GM18526 (cell line): ENCODE measurements around the gene EIF2B2.

ENCODE experiments used
- POLR2A ChIP-seq: IDR thresholded peaks from 3 replicates; pipeline ENCODE4 v1.6.1; 2011; ENCODE audit not compliant: insufficient read length; ENCODE audit errors: extremely low read depth

EIF2B2 gene

DNA sequence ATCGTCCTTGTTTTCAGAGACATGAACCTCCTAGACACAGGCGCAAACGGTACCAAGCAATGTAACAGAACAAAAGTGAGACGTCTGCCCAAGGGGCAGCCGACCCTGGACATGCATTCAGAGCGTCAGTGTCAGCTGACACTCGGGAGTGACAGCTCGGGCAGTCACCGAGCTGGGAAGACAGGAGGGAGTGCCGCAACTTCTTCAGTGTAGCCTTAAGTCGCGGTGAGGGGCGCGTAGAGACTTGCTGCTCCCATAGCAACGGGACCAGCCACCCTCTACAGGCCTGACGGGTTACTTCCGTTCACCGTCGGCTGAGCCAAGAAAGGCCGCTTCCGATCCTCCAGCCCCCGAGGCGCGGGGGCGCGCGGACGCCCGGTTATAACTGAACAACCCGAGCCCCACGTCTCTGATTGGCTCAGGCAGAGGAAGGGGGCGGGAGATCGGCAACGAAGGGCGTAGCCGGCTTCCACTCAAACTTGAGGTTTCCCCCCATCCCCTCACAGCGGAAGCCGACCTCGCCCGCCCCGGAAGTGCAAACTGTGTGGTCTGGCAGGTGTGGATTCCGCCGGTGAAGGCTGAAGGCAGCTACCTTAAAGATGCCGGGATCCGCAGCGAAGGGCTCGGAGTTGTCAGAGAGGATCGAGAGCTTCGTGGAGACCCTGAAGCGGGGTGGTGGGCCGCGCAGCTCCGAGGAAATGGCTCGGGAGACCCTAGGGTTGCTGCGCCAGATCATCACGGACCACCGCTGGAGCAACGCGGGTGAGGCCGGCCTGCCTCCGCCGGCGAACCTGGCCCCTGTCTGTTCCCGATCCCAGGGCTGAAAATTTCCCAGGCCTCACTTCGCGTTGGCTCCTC, at the start of gene EIF2B2:
EIF2B2 (plus strand) TSS at position 530 of the 858 bp plus-strand sequence; CDS start at position 600, 70 bp downstream.
- peak; percentile 77 for TF ChIP-seq POLR2A

DNA sequence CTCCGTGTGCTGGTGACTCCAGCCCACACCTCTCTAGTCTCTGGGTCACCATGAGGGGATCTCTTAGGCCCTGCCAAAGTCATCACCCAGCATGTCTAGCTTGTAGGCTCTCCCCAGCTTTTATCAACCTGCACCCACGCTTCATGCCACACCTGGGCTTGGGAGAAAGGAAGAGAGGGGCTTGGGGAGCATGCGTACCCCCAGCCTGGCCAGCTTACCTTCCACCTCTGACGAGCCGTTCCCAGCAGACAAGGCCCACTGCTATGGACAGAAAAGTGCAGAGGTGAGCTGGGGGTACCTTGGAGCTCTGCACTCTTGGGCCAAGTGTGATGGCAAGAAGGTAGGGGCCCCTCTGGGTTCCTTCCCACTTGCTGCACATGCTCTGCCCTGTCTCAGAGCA, 49.0 kb upstream of the EIF2B2 start:
- no peak for TF ChIP-seq POLR2A

DNA sequence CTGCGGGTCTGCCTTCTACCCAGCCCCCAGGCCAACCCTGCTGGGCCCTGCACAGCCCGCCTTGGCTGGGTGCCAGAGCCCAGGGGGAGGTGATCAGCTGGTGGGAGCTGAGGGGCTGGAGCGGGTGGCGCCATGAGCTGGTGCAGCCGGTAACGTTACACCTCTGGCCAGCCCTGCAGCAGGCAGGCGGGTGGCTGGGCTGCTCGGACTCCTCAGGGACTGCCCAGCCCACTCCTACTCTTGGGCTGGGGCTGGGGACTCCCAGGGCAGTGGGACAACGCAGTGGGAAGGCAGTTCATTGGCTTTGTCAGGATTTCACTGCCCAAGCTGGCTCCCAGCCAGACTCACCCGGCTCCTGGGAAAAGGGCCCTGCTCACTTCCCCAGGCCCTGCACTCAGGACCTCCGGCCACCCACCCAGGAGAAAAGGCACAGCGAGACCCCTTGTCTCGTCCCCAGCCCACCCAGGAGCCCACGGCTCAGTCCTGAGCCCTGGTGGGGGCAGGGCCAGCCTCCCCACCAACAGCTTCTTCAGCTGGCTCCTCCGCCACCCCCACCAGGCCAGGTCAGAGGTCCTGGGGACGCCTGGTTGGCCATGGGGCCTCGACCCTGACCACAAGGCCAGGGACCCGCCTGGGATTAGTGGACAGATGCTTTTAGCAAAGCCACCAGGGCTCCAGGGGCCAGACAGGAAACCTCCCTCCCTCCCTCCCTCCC, 48.3 kb upstream of the EIF2B2 start:
- no peak for TF ChIP-seq POLR2A

DNA sequence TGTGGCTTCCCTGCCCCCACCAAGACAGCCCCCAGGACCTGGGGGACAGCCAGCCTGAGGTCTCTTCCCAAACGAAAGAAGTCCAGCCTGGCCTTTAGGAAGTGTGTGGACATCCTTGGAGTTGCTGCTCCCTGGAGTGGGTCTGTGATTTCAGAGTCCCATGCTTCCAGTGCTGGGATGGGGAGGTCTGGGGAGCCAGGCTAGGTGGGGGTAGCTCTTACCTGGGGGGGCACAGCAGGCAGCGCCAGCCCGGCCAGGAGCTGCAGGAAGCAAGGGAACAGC, 47.8 kb upstream of the EIF2B2 start:
- no peak for TF ChIP-seq POLR2A

DNA sequence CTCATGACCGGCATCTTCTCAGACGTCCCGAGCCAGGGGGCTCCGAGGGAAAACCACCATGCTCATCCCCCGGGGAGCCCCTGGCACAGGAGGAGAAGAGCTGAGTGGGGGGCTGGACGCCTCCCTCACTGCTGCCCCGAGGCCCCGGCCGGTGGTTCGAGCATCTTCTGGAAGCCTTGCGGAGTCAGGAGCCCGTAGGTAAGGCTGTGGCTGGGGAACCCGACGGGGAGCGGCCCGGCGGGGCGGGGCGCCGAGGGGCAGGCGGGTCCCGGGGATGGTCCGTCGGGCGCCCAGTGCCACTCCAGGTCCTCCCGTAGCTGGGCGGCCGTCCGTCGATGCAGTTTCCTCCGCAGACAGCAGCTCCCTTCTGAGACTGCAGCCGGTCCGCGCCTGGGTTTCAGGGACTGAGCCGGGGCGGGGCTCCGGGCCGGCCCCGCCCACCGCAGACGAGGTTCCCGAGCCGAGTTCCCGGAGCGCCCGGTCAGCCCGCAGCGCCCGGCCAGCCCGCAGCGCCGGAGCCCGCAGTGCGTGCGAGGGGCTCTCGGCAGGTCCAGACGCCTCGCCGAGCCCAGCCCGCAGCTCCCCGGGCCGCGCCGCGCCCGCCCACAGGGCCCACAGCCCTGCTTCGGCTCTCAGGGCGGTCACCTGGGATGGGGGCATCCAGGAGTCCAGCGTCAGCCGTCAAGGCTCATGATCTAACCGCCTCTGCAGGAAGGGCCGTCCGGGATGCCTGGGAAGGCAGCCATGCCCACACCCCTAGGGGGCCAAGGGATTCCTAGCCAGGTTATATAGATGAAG, 47.3 kb upstream of the EIF2B2 start, which contains the start of gene PGF:
PGF (minus strand) TSS at position 369 of the 798 bp plus-strand sequence; CDS start at position 14, 355 bp downstream.
- no peak for TF ChIP-seq POLR2A

DNA sequence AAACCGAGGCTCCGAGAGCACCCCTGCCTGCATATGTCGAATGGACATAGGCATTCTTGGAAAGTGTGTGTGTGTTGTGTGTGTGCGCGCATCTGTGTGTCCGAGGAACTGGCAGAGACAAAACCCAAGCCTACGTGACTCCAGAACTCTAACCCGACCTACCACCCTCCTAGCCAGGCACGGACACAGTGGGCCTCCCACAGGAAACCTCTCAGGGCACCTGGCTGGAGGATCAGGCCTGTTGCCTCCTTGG, 46.8 kb upstream of the EIF2B2 start:
- no peak for TF ChIP-seq POLR2A

DNA sequence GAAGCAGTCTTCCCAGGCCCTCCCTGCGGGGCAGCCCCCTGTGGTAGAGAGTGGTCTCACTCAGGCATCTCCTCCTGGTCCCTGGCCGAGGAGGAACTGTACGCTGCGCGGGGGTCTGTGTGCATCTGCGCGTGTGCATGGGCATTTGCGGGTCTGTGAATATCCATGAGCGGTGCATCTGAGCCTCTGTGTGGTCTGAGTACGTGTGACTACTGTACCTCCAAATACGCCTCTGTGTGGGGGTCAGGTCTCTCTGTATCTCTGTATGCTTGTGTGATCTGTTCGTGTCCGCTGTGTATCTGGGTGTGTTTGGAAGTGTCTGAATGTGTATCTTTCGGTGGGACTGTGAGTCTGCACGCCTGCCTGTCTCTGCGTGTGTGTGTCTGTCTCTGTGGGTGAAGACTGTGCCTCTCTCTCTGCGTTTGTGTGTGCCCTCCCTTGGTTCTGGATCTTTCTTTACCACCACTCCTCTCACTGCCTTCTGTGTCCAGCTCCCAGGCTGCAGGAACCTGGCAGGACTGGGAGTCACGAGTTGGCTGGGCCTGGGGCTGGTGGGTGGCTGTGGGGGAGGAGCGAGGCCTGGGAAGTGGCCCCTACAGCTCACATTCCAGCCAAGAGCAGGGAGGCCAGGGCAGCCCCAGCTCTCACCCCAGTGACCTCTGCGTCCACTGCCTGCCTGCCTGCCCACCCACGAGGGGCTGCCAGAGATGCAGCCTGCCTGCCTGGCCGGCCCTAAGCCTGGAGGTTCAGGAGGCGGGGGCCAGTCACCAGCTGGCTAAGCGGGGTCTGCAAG, 46.2 kb upstream of the EIF2B2 start:
- no peak for TF ChIP-seq POLR2A

DNA sequence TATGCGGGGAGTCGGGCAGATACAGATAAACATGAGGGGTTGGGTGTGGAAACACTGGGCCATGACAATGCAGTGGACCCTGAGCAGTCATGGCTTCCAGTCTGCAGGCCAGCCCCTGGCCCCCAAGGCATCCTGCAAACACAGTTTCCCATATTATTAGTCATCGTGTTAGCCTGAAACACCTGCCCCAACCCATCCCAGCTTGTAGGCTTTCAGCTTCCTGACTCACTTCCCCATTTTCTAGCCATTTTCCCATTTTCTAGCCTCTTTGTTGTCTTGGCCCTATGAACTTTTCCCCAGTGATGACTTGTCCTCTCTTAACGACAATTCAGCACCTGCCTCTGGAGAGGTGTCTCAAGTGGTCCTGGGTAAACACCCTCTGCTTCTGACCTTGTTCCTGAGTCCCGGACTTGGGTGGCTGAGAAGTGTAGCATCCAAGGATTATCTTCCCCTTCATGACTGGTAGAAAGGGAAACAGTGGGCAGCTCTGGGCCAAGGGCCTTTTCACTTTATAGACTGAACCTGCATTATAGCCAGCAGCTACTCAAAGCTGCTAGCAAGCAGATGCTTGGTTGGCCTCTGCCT, 43.0 kb upstream of the EIF2B2 start:
- TF ChIP-seq POLR2A: no peak

DNA sequence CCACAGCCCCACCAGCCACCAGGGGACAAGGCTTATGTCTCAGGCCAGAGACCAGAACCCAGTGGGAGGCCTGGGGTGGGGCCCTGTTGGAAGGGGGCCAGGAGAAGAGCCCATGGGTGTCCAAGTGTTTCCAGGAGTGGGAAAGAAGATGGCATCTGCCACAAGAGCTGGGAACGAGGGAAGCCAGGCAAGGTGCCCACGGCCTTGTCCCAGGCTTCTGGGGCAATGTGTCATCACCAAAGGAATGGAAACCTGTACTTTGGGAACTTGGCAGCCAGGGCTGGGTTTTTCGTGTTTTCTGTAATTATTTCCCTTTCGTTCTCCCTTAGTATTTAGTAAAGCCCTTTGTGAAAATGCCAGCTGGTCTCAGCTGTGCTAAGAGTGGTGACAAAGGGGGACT, 42.0 kb upstream of the EIF2B2 start:
- no peak for TF ChIP-seq POLR2A

DNA sequence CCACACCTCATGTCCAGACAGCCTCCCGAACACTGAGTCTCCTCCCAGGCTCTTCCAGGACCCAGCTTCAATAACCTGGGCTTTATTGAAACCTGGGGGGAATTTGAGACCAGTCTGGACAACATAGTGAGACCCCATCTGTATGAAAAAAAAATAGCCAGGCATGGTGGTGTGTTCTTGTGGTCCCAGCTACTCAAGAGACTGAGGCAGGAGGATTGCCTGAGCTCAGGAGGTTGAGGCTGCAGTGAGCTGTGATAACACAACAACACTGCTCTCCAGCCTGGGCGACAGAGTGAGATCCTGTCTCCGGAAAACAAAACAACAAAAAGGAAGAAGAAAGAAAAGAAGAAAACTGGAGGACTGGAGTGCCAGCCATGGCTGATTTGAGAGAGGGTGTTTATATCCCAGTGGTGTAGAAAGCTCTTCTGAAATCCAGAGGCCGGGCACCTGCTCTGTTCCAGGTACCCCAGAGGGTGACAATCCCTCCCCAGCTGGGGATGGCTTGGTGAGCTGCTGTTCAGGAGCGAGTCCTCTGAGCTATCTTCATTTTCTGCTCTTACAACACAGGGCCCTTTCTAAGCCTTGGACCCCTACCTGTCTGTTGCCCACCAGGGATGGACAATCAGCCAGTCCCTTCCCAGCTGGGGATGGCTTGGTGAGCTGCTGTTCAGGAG, 41.3 kb upstream of the EIF2B2 start:
- no peak for TF ChIP-seq POLR2A

DNA sequence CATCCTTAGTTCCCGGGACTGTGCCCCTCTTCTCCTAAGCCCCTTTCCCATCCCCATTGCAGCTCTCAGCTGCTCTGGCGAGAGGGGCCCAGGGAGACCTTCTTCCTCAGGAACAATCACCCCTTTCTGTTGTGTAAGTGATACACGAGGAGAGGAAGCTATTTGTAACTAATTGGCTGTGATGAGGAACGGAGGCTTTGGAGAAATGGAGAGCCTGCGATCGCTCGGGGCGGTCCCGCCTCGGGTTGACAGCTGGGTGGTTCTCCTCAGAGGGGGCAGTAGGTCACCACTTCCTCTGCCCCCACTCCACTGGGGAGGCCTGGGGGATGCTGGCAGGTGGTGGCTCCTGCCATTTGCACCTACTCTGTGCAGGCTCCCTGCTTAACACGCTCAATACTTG, 40.7 kb upstream of the EIF2B2 start:
- no peak for TF ChIP-seq POLR2A

DNA sequence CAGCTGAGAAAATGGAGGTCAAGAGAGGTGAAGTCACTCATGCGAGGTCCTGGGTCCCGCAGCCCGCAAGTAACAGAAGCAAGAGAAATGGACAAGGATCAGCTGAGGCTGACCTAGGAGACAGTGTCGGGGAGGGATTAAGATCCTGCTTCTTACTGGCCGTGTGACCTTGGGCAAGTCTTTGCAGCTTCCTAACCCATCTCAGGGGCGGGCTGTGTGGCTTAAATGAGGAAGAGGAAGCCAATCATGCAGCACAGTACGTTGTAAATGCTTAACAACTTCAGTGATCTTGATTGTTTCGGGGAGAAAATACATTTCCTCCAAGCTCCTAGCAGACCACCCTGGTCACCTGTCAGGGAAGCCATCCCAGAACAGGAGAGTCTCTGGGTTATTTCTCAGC, 40.2 kb upstream of the EIF2B2 start:
- no peak for TF ChIP-seq POLR2A

DNA sequence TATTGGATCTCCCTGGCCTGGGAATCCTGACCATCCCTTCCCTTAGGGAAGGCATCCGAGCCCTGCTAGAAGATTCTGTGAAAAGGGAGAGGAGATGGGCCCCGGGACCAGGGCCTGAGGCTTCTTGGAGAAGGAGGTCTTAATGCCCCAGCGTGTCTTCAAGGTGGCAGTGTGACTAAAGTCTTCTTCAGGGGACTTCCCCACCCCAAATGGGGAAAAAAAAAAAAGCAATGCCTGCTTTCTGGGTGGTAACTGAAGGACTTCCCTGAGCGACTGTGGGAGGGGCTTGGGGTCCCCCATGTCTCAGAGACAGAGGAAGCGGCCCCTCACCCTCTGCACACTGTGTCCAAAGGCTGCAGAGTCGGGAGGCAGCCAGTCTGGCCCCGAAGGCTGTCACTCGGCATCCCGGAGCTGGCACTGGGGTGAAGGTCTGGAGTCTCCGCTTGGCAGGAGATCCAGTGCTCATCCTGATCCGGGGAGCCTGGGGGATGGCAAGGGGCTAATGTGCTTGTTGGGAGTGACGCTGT, 39.5 kb upstream of the EIF2B2 start:
- no peak for TF ChIP-seq POLR2A

DNA sequence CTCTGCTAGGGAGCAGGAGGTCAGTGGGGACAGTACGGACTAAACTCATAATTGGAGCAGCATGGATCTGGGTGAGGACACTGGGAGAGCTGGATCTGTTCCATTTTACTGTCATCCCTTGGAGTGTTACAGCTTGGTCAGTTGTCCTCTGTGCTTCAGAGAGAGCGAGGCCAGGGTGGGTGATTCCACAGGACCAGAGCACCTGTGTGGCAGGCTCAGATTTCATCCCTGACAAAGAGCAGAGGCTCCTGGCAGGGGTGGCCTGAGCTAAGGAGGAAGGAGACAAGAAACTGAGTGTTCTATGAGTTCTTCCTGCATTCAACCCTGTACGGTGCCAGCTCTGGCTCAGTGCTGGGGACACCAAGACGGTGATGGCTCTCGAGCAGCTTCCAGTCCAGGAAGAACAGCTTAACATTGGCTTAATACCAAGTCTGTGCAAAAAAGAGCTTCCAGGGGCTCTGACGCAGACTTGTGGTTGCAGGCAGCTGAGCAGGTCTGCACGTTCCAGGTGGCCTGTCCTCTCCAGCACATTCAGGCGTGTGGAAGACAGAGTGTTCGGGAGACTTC, 38.9 kb upstream of the EIF2B2 start:
- no peak for TF ChIP-seq POLR2A

DNA sequence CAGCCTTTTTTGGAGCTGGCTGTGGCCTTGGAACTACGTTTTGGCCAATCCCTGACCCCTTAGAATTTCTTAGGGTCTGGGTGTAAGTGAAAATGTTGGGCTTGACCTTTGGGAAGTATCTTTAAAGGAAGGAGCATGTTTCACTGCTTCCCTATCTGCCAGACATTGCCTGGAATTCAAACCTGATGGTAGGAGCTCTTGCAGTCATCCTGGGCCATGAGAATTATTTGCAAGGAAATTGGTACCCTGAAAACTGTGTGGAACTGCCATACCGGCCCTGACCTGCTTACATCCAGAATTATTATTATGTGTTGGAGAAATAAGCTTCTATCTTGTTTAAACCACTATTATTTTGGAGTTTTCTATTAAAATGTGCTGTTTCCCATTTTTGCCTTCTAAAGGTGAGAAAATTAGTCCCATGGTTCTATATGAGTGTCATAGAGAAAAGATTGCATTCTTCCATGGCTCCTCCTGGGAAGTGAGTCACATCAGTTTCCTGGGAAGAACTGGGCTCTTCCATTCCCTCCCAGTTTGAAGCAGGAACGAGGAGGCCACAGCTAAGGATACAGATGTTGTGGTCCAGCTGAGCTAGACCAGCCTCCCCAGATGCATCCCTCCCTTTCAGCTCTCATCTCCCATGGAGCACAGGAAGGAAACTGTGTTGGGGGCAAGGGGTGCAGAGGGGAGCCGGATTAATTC, 37.8 kb upstream of the EIF2B2 start:
- no peak for TF ChIP-seq POLR2A
